ENCODE measurements around the gene PDGFC. TPM values are rescaled to one million over a fixed set of nuclear protein-coding genes. Genes with fewer than 3 reads are reported as not detected.

The PDGFC gene
- total RNA-seq, 1 donor from 2014 or later, result 70.9 TPM

DNA sequence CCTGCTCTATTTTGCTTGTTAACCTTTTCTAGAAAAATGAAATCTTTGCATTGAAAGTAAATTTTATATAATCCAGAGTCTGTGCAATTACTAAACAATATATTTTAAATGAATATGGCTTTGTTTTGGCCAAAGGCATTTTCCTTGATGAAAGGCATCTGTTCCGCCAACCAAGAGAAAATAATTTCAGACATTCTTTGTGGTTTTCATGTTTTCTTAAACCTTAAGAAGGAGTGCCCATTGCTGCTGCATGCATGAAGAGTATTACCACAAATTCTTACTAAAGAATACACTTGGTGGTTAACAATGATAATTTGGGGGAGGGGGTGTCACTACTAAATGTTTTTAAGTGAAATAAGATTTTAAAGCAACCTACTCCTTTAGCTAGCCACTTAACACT lies 2.7 kb upstream of the PDGFC start:
- no peaks in the 10 kb centered on the region for H3K27me3 Mint-ChIP-seq (ENCODE audit: low read depth)
- no peak overlapping the region for H3K4me3 Mint-ChIP-seq (ENCODE audit: unreplicated experiment)
- H3K4me1 Mint-ChIP-seq (ENCODE audit: low read depth), result peaks cover 64% of the 10 kb centered on the region
- peak overlapping the region; percentile 79 for H3K27ac Mint-ChIP-seq (ENCODE audit: unreplicated experiment)
- TF ChIP-seq, protein P1, sequence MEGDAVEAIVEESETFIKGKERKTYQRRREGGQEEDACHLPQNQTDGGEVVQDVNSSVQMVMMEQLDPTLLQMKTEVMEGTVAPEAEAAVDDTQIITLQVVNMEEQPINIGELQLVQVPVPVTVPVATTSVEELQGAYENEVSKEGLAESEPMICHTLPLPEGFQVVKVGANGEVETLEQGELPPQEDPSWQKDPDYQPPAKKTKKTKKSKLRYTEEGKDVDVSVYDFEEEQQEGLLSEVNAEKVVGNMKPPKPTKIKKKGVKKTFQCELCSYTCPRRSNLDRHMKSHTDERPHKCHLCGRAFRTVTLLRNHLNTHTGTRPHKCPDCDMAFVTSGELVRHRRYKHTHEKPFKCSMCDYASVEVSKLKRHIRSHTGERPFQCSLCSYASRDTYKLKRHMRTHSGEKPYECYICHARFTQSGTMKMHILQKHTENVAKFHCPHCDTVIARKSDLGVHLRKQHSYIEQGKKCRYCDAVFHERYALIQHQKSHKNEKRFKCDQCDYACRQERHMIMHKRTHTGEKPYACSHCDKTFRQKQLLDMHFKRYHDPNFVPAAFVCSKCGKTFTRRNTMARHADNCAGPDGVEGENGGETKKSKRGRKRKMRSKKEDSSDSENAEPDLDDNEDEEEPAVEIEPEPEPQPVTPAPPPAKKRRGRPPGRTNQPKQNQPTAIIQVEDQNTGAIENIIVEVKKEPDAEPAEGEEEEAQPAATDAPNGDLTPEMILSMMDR (IDR thresholded peaks at IDR 0.05), result no peak
- no peak for DNase-seq (ENCODE audit: low spot score)
- no peaks in the 10 kb centered on the region for H3K36me3 Mint-ChIP-seq (ENCODE audit: low read depth)
- H3K9me3 Mint-ChIP-seq (ENCODE audit: low read depth), result no peaks in the 10 kb centered on the region

DNA sequence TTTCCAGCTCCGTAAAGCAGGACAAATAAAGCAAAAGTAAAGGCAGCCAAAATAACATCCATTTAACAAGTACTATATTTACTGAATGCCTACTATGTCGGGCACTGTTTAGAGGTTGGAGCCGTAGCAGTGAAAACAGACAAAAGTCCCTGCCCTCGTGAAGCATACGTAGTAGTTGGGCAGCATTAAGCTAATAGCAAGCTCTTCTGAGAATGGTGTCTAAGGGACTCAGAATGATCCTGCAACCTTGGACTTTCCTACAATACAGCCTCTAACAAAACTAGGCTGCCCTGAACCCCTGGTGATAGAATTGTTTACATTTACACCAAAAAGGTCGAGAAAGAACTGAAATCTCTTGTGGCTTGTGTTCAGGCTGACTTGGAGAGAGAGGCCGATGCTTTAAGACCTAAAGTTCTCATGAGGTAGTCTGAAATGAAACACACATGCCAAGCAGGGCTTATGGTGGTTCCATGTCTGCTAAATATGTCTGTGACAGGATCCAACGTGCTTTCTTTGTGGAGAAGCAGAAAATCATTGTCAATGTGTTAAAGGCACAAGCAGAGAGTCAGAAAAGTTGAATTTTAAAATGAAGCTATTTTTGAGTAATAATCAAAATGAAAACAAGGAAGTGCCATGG lies 898 bp upstream of the PDGFC start:
- Mint-ChIP-seq H3K27me3 (ENCODE audit: low read depth) (no peaks in the 10 kb centered on the region), H3K9me3 (ENCODE audit: low read depth) (no peaks in the 10 kb centered on the region), H3K4me1 (ENCODE audit: low read depth) (peaks cover 73% of the 10 kb centered on the region), H3K36me3 (ENCODE audit: low read depth) (no peaks in the 10 kb centered on the region), H3K4me3 (ENCODE audit: unreplicated experiment) (peak overlapping the region; percentile 67), H3K27ac (ENCODE audit: unreplicated experiment) (peak overlapping the region; percentile 89)
- DNase-seq (ENCODE audit: low spot score), result no peak
- TF ChIP-seq, protein P1 (IDR thresholded peaks at IDR 0.05), result no peak

- Mint-ChIP-seq H3K27me3 (ENCODE audit: low read depth) (no peaks in the 10 kb centered on the region), H3K4me3 (ENCODE audit: unreplicated experiment) (peak overlapping the region; percentile 82), H3K9me3 (ENCODE audit: low read depth) (no peaks in the 10 kb centered on the region), H3K27ac (ENCODE audit: unreplicated experiment) (peak overlapping the region; percentile 92), H3K4me1 (ENCODE audit: low read depth) (peaks cover 74% of the 10 kb centered on the region), H3K36me3 (ENCODE audit: low read depth) (no peaks in the 10 kb centered on the region)
- TF ChIP-seq, protein P1 (IDR thresholded peaks at IDR 0.05), result no peak
- DNase-seq (ENCODE audit: low spot score), result no peak
Observed at GRCh38 chr4:156971165-156971675, 379 bp downstream of the PDGFC start.

GRCh38 chr4:156970501-156971164 lies 966 bp downstream of the PDGFC start:
- H3K9me3 Mint-ChIP-seq (ENCODE audit: low read depth), result no peaks in the 10 kb centered on the region
- peak; percentile 90 for DNase-seq (ENCODE audit: low spot score)
- peak overlapping the region; percentile 92 for H3K27ac Mint-ChIP-seq (ENCODE audit: unreplicated experiment)
- peaks cover 74% of the 10 kb centered on the region for H3K4me1 Mint-ChIP-seq (ENCODE audit: low read depth)
- peak overlapping the region; percentile 82 for H3K4me3 Mint-ChIP-seq (ENCODE audit: unreplicated experiment)
- TF ChIP-seq, protein P1 (IDR thresholded peaks at IDR 0.05), result peak; percentile 77
- no peaks in the 10 kb centered on the region for H3K36me3 Mint-ChIP-seq (ENCODE audit: low read depth)
- H3K27me3 Mint-ChIP-seq (ENCODE audit: low read depth), result no peaks in the 10 kb centered on the region

DNA sequence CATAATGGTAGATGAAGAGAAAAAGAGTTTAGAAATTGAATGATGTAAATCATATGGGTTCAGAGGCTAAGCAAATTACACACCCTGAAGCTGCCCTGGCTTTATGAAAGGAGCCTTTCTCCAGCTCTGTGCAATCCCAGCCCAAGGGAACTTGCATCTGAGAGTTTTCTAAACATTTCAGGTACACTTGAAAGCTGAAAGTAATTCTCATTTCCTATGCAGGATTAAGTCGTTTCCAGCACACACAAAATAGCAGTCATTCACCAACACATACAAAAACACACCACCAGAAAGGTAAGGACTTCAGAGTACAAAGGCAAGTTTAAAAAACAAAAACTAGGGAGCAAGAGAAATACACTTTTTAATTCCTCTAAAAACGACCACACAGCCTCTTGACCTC lies 1.7 kb downstream of the PDGFC start:
- no peaks in the 10 kb centered on the region for H3K36me3 Mint-ChIP-seq (ENCODE audit: low read depth)
- peak overlapping the region; percentile 92 for H3K27ac Mint-ChIP-seq (ENCODE audit: unreplicated experiment)
- H3K27me3 Mint-ChIP-seq (ENCODE audit: low read depth), result no peaks in the 10 kb centered on the region
- TF ChIP-seq, protein P1 (IDR thresholded peaks at IDR 0.05), result no peak
- DNase-seq (ENCODE audit: low spot score), result no peak
- H3K4me1 Mint-ChIP-seq (ENCODE audit: low read depth), result peaks cover 69% of the 10 kb centered on the region
- H3K9me3 Mint-ChIP-seq (ENCODE audit: low read depth), result no peaks in the 10 kb centered on the region
- peak overlapping the region; percentile 82 for H3K4me3 Mint-ChIP-seq (ENCODE audit: unreplicated experiment)
